Heart left ventricle (tissue), 16 donors: Measurements from ENCODE around the gene VDR. TPM values are rescaled to one million over a fixed set of nuclear protein-coding genes. Genes with fewer than 3 reads are reported as not detected.
A peak's percentile ranks its signal among the peaks of the same experiment; 100 is the strongest.

Source experiments
- ATAC-seq, 4 donors: fragments of 200-7000 bp; cut with Tn5 transposase; one replicate each; pipeline ENCODE4 v1.9.1; 2020 to 2022; ENCODE audit warnings: moderate library complexity in 4 of 4, mild to moderate bottlenecking in 3 of 4, moderate number of reproducible peaks in 1 of 4
- DNase-seq, 5 donors: peaks; one replicate each; pipeline ENCODE4 v3.0.0-alpha.2; 2020
- H3K27ac ChIP-seq, 12 donors: fragments of 200-600 bp; sonication (generic) in 4 of 12; one replicate each; pipeline versions ENCODE4 v1.5.0 to v1.8.0; 2016 to 2022; ENCODE audit warnings: mild to moderate bottlenecking in 2 of 12
- H3K27me3 ChIP-seq, 9 donors: fragments of 200-600 bp; sonication (generic) in 2 of 9; one replicate each; pipeline versions ENCODE4 v1.5.1 to v1.8.0; 2016 to 2022; ENCODE audit warnings: mild to moderate bottlenecking in 3 of 9
- H3K36me3 ChIP-seq, 9 donors: fragments of 200-600 bp; sonication (generic) in 2 of 9; one replicate each; pipeline versions ENCODE4 v1.5.0 to v1.8.0; 2018 to 2022; ENCODE audit warnings: mild to moderate bottlenecking in 2 of 9
- H3K4me1 ChIP-seq, 12 donors: fragments of 200-600 bp; sonication (generic) in 4 of 12; one replicate each; pipeline versions ENCODE4 v1.5.0 to v1.8.0; 2016 to 2022; ENCODE audit warnings: mild to moderate bottlenecking in 3 of 12
- H3K4me3 ChIP-seq, 12 donors: fragments of 200-600 bp; sonication (generic) in 4 of 12; one replicate each; pipeline versions ENCODE4 v1.5.0 to v1.8.0; 2017 to 2022; ENCODE audit warnings: mild to moderate bottlenecking in 9 of 12, moderate library complexity in 4 of 12
- H3K9me3 ChIP-seq, 12 donors: fragments of 200-600 bp; sonication (generic) in 4 of 12; one replicate each; pipeline versions ENCODE4 v1.5.0 to v1.8.0; 2016 to 2022; ENCODE audit warnings: mild to moderate bottlenecking in 1 of 12
- CTCF ChIP-seq, 12 donors: fragments of 200-600 bp; sonication (generic) in 4 of 12; IDR thresholded peaks; one replicate each; pipeline versions ENCODE4 v1.5.0 to v1.8.0; 2018 to 2022; ENCODE audit warnings: antibody characterized with exemption in 12 of 12, mild to moderate bottlenecking in 5 of 12
- POLR2A ChIP-seq, 2 donors: fragments of 450-650 bp; IDR thresholded peaks; one replicate each; pipeline ENCODE4 v1.6.1; 2017; ENCODE audit warnings: antibody characterized with exemption in 2 of 2, mild to moderate bottlenecking in 2 of 2, moderate library complexity in 2 of 2
- WGBS, 4 donors: extraction: QIAGEN DNeasy Blood & Tissue Kit in 2 of 4; methylation state at CpG; one replicate each; pipeline versions ENCODE4 v1.1.5 to v1.1.7; 2013 to 2018; 5-methylcytosine and 5-hydroxymethylcytosine counted together
- intact Hi-C, 10 donors: fragments of 100-400 bp; cut with DNase I; formaldehyde crosslinking; loops; one replicate each; pipeline versions ENCODE4 v1.11.1 to v1.14.2; 2022
- polyA plus RNA-seq, 2 donors: library from polyadenylated mRNA; stranded (reverse); fragments of 200-250 nt; gene quantifications; one replicate each; pipeline ENCODE4 v1.2.3, GENCODE V29; 2013
- total RNA-seq, 9 donors: library from RNA; depleted of rRNA in 2 of 9; stranded (reverse); fragments of >200 nt in 2 of 9; fragmentation: NEBNext Ultra II Directional in 3 of 9; extraction: Animal tissue kit (Norgen Biotek cat#: 25700) in 3 of 9; gene quantifications; one replicate each; pipeline versions ENCODE4 v1.1.0 to v1.2.4, GENCODE V29; 2016 to 2023
- donor health status: ischemic (EF 13 %, LVEDD 7.1; RV severe dilation, severe dysfunction).
- donor health status: healthy with polysubstance abuse.
- donor health status: DM: no; HTN: yes; CAD: no.
- donor health status: DM: no; HTN: no; CAD: no.
- donor health status: ischemic (EF 25% LVEDD 6.9; RV normal size, moderate dysfunction).
- donor health status: ischemic (EF 25% LVEDD 5.7; RV mildly dilated, moderate dysfunction).
- donor health status: healthy.
- donor health status: DM: yes; HTN: yes; CAD: no.
- donor health status: ischemic (EF 35%, LVEDD 5.7; RV mildly dilated, moderate dysfunction).
- donor health status: nonischemic (EF 11% LVEDD 7.7; RV severe dilation, severe dysfunction).
- donor health status: DM: yes; HTN: yes; CAD: no.
- donor health status: PGD.
- donor health status: ischemic (EF 29% LVEDD 5.4; RV normal size, mild dysfunction).
- donor health status: nonischemic (EF 23%, LVEDD 6.1; RV moderate dilation, normal function).

The VDR gene
- total and polyA plus RNA-seq, 11 donors: 0.15 to 4.3 (median 0.63) TPM

GRCh38 chr12:47835006-47835830 is 69.6 kb downstream of the VDR start:
- WGBS, 4 donors: 84 to 90% (median 88%) methylated on average over 11 to 12 of the region's 12 CpGs
- Histone ChIP-seq H3K4me1 (peaks cover 0 to 45% (median 18%) of the 10 kb centered on the region in 12 donors), H3K9me3 (no peaks in the 10 kb centered on the region), H3K27me3 (no peaks in the 10 kb centered on the region), H3K27ac (no peak overlapping the region), H3K36me3 (no peaks in the 10 kb centered on the region), H3K4me3 (no peak overlapping the region)
- DNase-seq (no peak), ATAC-seq (no peak)
- intact Hi-C loops: loop anchor here in 8 of 10 donors (5.0 to 10.0 kb wide), 6 partner anchors 33 to 183 kb away; partner anchors contain the start of gene SLC48A1 (in 1 of the 8)
- no peak for TF ChIP-seq POLR2A (IDR thresholded peaks at IDR 0.05)
- TF ChIP-seq CTCF (IDR thresholded peaks at IDR 0.05): no peak

DNA sequence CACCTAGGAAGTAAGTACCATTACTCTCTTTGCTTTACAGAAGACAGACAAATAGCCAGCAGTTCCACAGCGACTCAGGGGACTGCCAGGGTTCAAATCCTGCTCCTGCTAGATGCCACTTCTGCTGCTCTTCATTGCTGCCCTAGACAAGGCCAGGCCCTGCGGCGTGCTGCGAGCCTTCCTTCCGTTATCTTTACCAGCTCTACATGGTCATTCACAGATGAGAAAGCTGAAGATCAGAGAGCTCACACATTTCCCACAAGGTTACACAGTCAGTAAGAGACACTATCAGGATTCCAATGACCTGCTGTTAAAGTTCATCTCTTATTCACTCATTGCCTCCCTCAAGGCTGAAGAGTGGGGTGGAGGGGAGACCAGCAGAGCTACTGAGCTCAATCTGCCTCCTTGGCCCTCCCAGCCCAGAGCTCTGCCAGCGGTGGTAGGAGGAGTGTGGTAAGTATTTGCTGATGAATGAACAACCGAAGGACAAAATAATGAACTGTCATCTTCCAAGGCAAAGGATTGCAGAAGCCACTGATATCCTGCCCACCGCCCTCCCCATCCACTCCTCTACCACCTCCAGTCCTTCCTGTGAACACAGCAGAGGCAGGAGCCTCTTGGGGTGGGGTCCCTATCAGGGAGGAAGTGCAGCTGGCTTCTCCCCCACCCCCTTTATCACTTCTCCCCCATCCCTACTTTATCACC is 70.4 kb downstream of the VDR start:
- Histone ChIP-seq H3K4me3 (no peak overlapping the region), H3K36me3 (no peaks in the 10 kb centered on the region), H3K9me3 (no peaks in the 10 kb centered on the region), H3K27ac (peak overlapping the region in 1 of 12 donors; percentile 30), H3K27me3 (no peaks in the 10 kb centered on the region), H3K4me1 (peaks cover 4 to 54% (median 26%) of the 10 kb centered on the region in 12 donors)
- ATAC-seq (no peak), DNase-seq (no peak)
- no peak for TF ChIP-seq CTCF (IDR thresholded peaks at IDR 0.05)
- no peak for TF ChIP-seq POLR2A (IDR thresholded peaks at IDR 0.05)
- intact Hi-C loops: loop anchor here in 1 of 10 donors (10.0 kb wide), 1 partner anchor 60 kb away; the partner anchor contains the start of gene SLC48A1
- 83 to 93% (median 89%) methylated on average over 8 of the region's 8 CpGs for WGBS, 4 donors

GRCh38 chr12:47833591-47834012 is 71.2 kb downstream of the VDR start:
- H3K27me3 ChIP-seq: no peaks in the 10 kb centered on the region
- no peak overlapping the region for H3K4me3 ChIP-seq
- H3K4me1 ChIP-seq: peaks cover 11 to 61% (median 33%) of the 10 kb centered on the region in 12 donors
- no peaks in the 10 kb centered on the region for H3K36me3 ChIP-seq
- DNase-seq: no peak
- TF ChIP-seq POLR2A (IDR thresholded peaks at IDR 0.05) (no peak), CTCF (IDR thresholded peaks at IDR 0.05) (no peak)
- no peak overlapping the region for H3K27ac ChIP-seq
- no peaks in the 10 kb centered on the region for H3K9me3 ChIP-seq
- 89 to 100% (median 93%) methylated on average over 9 to 12 of the region's 12 CpGs for WGBS, 4 donors
- ATAC-seq: no peak
- intact Hi-C loops: loop anchor here in 1 of 10 donors (10.0 kb wide), 1 partner anchor 59 kb away; the partner anchor contains the start of gene SLC48A1
